HG02943 (cell line): Measurements from ENCODE around the gene DNAJC24.
"Not testable (repeated sequence)": the region's sequence is repeated elsewhere in the genome, so short reads cannot be mapped to it uniquely, and the experiment has no call there.

Experiments used
- ATAC-seq: cut with Tn5 transposase; IDR thresholded peaks from one replicate; pipeline ENCODE4 v1.9.1; 2021; ENCODE audit warnings: mild to moderate bottlenecking, low read depth, moderate library complexity; ENCODE audit not compliant: unreplicated experiment

The DNAJC24 gene, protein sequence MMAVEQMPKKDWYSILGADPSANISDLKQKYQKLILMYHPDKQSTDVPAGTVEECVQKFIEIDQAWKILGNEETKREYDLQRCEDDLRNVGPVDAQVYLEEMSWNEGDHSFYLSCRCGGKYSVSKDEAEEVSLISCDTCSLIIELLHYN

DNA sequence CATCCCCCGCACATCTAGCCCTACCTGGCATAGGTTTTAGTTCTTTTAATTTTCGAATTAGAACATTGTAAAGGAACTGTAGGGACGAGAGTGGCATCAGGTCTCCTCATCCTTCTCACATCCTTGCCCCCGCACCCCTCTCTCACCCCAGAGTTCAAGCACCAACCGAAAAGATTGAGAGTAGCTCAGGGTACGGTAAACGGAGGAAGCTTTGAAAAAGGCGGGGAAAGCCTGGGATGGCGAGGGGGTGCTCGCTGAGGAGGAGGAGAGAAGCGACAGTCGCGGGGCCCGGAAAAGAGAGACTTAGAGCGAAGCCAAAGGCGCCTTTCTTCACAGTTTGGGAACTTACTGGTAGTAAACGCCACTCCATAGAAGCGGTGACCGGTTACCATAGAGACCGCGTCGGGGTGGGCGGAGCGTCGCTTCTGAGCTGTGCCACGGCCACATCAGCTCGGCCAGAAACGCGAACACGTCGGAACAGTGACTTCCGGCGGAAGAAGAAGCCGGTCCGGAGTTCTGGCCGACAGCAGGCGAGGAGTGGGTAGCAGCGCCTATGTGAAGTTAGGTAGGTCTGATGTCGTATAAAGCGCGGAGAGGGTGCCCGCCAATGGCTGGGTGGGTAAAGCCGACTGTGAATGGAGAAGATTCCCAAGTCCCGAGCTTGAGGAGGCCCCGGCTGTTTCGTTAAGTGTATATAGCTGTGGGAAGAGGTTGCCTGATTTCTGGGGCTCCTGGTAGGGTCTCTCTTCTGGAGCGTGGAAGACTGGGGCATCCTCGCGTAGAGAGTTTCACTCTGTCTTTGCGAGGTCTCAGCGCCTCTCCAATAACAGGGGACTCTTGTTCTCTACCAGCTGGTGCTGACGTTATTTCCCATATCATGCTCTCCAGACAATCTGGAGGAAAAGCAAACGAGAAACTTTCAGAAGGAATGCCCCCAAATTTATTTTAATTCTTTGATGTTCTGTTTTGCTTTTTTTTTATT, at the start of gene DNAJC24, which contains the start of gene DCDC1:
Gene DNAJC24, plus strand, starts transcription at position 513 of the 982 bp plus-strand sequence. CDS start 889 bp downstream, outside the sequence.
Gene DCDC1, minus strand, starts transcription at position 392 of the 982 bp plus-strand sequence. CDS start 41,459 bp downstream, outside the sequence.
- peak; percentile 98 for ATAC-seq

DNA sequence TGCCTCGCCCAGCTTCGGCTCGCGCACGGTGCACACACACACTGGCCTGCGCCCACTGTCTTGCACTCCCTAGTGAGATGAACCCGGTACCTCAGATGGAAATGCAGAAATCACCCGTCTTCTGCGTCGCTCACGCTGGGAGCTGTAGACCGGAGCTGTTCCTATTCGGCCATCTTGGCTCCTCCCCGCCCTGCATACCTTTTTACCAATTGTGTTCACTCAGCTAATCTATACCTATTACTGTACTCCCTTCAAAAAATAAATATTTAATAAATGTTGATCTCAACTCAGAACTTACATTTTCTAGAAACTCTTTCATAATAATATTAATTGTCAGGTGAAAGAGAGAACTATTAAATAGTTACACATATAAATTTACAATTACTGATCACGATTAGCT, 48.2 kb upstream of the DNAJC24 start:
- not testable (repeated sequence) for ATAC-seq

DNA sequence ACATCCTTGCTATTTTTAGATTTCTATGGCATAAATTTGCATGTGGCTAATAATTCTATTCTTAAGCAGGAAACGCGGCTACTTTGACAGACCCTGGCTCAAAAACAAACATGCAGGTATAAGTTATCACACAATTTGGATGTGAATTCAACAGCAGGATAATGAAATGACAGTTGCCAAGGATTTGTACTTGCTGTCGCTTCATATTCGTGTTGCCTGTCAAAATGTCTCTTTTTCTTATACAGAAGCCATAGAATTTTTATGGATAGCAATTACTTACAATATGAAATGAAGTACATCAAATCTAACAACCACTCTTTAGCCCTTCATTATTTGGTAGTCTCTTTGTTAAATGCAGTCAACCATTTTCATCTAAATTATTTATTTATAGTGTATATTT, 46.5 kb upstream of the DNAJC24 start:
- ATAC-seq: no peak

DNA sequence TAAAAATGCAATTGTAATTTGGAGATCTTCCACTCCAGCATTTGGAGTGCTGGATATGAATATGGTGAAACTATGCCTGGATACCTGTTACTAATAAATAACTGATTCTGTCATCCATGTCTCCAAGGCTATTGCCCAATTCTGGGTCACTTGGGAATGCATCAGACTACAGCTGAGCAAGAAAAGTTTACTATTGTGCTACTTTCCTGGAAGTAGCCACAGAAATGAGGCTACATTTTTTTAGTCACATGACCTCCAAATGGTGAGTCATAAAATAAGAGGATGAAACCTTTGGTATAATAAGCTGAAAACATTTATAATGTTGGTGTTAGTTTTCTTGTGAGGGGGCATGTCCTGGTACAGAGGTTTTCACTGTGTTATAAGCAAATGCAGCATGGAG, 44.5 kb upstream of the DNAJC24 start:
- no peak for ATAC-seq

DNA sequence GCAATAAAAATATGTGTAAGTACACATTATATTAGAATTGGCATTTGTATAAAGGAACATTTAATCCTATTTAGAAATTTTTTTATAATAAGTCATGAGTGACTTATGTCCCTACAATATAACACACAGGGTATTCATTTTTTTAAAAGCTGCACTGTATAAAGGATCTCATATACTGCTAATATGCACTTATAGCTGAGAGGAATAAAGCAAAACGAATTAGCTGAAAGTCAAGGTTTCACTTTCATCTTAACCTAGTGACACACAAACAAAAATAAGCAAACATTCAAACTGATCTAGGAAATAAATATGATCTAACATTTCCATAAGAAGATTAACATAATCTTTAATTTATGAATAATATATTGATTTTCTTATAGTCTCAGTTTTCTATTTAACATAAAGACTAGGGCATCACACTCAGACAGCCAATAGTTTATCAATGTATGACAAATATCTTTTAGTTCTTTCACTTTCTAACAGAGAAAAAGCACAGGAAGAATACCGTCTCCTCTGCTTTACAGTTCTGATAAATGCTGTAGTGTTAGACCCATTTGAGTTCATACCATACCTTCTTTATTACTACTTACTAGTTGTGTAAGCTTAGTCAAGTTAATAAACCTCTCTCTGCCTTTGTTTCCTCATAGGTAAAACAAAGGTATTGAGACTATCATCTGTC, 43.1 kb upstream of the DNAJC24 start:
- ATAC-seq: no peak

DNA sequence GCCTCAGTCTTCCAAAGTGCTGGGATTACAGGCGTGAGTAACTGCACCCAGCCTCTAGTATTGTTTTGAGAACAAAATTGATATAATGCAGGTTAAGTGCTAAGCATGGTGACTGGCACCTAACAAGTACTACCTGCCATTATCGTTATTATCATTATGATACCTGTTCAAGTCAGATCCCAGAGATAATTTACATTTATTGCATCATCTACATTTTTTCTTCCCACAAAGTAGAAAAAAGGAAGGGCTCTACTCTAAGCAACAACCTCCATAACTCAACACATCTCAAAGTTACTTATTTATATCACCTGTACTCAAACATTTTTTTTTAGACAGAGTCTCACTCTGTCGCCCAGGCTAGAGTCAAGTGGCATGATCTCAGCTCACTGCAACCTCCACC, 42.2 kb upstream of the DNAJC24 start:
- no peak for ATAC-seq

DNA sequence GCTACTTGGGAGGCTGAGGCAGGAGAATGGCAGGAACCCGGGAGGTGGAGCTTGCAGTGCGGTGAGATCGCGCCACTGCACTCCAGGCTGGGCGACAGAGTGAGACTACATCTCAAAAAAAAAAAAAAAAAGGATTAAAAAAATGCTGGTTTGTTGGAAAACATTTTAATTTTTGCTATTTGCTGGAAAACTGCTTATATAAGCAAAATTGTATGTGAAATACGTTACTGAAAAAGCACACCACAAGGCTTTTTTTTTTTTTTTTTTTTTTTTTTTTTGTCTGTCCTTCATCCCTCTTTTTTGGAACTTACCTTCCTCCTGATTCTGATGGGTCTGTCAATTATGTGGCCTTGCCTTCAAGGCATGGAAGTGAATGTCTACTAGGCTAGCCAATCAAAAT, 41.0 kb upstream of the DNAJC24 start:
- no peak for ATAC-seq

DNA sequence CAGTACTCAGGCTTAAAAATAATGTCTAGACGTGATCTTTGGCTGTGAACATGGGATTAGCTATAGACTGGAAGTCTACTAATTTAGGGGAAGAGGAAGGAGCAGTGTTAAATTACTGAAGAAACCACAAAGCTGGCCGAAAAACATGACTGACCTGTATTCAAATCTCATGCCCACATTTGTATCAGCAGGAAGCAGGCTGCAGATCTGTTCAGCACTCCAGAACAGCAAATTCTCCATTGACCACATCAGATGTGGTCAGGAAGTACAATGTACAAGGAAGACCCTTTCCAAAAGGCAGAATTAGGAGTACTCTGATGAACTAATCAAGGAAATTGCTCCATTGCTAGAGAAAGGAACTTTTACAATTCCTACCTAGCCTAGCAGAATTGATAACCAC, 31.9 kb upstream of the DNAJC24 start:
- no peak for ATAC-seq

DNA sequence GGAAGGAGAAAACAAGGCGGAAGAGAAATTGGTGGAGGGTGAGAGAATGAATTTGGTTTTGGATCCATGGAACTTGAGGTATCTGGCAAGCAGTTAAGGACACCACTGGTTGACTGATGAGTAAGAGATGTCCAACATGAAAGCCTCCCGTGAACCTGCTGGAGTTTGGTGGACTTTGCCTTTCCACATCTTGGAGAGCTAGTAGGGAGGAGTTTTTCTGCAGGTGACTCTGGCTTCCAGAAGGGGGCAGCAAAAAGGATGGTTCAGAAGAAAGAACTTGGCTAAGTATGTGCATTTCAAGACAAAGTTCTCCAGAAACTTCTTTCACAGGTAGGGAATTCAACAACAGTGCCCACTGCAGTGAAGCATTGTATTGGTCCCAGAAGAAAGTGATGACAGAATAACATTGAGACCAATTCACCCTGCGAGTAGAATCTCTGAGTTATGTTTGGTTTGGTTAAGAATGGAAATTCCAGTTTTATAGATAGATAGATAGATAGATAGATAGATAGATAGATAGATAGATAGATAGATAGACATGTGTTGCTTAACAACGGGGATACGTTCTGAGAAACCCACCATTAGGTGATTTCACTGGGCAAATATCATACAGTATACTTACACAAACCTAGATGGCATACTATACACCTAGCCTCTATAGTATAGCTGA, 28.6 kb upstream of the DNAJC24 start:
- no peak for ATAC-seq

DNA sequence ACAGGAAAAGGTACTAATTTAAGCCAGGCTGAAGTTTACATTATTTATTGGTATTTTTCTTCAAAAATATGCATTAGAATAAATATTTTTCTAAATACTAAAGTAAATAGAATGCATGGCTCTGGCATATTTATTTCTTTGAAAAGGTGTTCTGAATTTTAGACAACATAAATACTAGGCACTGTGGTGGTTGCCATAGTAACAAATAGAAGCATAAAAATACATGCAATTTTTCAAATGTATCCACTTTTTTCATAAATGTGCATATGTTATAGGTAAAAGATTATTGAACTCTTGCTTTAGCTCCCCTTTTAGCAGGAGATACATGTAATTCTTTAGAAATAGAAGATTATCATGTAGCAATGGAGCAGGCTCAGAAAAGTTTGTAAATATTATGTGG, 18.5 kb upstream of the DNAJC24 start:
- ATAC-seq: no peak

DNA sequence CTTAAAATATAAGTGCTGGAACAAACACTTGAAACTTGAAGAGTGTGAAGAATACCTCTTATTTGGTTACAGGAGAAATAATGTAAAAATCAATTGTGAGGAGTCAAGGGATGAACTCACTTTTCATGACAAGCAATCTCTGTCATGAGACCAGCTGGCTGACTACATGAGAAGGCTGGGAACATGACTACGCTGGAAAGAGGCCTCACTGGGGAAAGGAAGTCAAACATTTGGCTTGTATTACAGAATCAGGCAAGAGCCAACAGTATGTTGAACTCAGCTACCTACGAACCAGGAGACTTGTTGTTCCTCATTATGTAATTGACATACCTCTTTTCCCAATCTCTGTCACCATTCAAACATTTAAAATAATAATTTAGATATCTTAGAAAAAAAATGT, 14.5 kb upstream of the DNAJC24 start:
- ATAC-seq: no peak

DNA sequence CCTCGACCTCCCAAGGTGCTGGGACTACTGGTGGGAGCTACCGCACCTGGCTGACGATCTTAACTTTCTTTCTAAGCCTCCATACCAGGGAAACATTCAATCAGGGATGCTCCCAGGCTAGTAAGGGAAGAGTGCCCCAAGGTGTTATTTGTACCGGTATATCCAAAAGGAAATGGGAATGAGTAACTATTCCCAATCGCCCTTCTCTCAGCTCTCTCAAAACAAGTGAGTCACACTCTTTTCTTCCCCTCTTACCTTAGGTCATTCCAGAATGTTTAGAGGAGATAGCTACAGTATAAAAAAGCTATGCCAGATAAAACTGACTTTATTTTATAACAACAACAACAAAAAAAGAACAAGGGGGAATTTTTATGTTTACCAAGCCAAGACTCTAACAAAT, 13.8 kb upstream of the DNAJC24 start:
- ATAC-seq: no peak

DNA sequence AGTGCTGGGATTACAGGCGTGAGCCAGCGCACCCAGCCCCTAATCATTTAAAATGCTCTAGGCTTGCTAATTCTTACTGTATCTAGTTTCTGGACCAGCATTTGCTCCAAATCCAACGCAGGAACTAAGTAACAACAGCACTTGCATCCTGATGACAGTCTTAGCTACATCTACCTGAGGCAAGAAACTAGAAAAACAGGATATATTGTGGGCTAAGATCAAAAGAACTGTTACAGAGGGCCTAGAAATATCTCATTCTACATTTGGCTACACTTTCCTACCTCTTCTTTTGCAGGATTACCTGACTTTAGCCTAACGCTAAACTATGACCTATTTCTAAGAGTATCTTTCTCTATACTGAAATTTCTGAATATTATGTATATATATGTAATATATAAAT, 7.9 kb upstream of the DNAJC24 start:
- no peak for ATAC-seq

DNA sequence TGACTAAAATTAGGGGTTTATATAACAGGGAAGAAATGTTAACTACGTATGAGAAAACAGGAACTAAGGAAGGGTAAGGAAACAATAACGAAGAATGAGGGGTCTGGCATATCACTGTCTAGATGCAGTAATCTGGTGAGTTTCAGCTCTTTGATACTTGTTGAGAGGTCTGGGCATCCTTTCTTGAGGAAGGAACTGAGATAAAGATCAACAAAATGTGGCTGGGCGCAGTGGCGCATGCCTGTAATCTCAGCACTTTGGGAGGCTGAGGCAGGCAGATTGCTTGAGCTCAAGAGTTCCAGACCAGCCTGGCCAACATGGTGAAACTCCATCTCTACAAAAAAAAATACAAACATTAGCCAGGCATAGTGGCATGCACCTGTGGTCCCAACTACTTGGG, 2.9 kb upstream of the DNAJC24 start:
- no peak for ATAC-seq

DNA sequence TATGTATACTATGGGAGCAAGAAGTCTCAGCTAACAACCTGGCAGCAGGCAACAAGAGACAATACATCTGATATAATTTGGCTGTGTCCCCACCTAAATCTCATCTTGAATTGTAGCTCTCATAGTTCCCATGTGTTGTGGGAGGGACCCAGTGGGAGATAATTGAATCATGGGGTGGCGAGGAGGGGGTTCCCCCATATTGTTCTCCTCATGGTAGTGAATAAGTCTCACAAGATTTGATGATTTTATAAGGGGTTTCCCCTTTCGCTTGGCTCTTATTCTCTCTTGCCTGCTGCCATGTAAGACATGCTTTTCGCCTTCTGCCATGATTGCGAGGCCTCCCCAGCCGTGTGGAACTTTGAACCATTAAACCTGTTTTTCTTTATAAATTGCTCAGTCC, 6.2 kb downstream of the DNAJC24 start:
- no peak for ATAC-seq

DNA sequence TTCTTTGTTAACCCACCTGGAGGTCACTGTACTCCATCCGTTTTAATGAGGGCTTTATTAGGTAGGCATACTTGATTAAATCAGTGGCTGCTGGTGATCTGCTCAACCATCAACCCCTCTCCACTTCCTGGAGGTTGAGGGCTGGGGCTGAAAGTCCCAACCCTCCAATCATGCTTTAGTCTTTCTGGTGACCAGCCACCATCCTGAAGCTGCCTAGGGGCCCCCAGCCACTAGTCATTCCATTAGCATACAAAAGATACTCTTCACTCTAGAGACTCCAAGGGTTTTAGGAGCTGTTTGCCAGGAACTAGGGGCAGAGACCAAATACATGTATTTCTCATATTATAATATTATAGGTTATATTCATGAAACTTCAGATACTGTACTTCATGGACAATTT, 13.5 kb downstream of the DNAJC24 start:
- ATAC-seq: no peak

DNA sequence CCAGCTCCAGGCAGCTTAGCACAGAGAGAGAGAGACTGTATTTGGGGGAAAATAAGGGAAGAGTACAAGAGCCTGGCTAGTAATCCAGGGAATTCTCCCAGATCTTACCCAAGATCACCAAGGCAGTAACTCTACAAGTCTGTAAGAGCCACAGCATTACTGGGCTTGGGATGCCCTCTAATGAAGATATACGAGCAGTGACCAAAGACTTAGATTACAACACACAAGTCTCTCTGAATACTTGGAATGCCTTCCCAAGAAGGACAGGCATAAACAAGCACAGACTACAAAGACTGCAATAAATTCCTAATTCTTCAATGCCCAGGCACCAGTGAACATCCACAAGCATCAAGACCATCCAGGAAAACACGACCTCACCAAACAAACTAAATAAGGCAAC, 17.7 kb downstream of the DNAJC24 start:
- no peak for ATAC-seq

DNA sequence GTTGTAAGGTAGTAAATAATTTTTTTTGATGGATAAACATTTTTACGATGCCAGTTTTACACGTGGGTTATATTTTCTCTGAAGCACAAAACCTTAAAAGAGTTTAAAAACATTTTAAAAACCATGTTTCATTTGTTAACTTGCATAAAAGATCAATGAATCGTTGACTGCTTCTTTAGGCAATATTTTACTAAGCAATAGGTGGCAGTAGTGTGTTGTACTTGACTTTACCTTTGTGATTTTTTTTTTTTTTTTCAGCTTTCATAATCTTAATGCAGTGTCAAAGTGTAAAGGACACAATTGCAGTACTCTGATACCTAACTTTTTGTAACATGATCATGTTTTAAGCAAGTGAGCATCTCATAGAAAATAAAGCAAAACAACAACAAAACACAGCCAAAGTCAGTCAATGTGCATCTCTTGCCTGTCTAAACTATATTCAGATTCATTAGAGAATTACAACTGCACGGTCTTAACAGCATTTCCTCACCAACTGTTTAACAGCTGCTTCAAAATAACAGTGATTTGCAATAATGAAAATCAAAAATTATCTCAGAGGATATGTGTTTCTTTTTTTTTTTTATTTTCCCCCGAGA, 27.7 kb downstream of the DNAJC24 start:
- no peak for ATAC-seq

DNA sequence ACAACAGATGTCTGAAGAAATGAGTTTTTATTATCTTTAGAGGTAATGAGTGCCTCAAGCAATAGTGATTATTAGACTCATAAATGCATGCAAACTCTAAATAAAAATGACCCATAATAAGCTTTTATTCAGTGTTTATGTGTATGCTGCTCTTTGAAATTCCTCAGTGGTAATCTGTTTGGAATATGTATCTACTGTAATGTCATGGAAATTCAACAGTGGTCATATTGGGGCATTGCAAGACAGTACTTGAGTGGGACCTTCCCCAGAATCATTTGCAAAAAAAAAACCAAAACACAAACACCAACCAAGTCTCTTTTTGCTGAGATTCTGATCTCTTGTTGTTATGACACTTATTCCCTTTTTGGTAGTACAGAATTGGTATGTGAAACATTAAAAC, 35.0 kb downstream of the DNAJC24 start:
- ATAC-seq: no peak

DNA sequence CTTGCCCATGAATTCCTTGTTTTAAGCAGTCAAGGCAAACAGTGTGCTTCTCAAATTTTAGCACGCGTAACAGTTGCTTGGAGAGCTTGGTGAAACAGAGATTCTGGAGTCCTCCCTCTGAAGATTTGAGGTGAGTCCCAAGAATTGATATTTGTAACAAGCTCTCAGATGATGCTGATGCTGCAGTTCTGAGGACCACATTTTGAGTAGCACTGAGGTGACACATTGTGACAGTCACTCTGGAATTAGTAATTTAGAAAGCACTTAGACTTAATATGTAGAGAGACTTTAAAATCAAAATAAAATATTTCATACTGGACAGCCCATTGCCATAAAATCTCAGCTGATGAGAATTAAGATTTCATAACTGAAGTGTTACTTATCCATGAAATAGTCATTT, 38.5 kb downstream of the DNAJC24 start:
- no peak for ATAC-seq
